ENCODE results near the gene TMEM150A. TPM values are rescaled to one million over a fixed set of nuclear protein-coding genes. Genes with fewer than 3 reads are reported as not detected.
A peak's percentile ranks its signal among the peaks of the same experiment; 100 is the strongest.

The TMEM150A gene
- total RNA-seq, 2 donors from 2014 or later = 23.1 to 24.4 TPM

DNA sequence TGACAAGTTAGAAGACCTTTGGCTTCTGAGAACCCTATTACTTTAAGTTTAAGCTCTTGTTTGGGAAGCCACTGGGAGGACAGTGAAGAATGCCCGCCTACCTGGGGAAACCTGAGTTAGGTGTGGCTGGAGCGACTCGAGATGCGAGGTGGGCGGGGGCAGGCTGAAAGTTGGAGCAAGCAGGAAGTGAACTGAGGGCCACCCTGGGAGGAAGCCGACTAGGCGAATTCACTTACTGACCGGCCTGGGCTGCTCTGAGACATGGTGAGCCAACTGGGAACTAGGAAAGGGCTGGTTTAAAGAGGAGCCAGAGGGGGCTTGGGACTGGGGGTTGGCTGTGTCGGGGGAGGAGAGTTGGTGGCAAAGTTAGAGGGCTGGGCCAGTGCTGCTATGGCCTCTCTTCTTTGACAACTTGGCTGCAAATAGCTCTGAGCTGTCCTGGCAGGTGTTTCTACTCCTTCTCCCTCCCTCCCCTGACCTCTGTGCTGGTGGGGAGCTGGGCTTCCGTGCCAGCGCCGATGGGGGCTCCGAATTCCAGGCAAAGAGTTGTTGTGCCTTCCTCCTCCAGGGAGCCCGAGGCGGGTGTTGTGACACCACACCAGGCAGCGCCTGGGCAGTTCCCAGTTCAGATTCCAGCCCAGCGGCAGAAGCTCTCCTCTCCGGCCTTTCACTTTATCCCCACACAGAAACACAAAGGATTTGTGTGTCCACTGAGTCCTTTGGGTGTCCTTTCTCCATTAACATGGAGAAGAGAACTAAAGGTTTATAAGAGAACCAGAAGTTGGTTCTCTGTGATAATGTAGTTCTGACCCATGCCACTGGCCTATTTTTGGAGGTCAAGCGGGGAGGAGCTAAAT, 24.9 kb downstream of the TMEM150A start, which contains the start of gene VAMP8:
TSS of gene VAMP8 (plus strand) at position 201 of the 857 bp plus-strand sequence. CDS start at position 262, 61 bp downstream.
- H3K4me1 ChIP-seq = peaks cover 29% of the 10 kb centered on the region
- intact Hi-C loops (cut with DNase I) = no loop called here

DNA sequence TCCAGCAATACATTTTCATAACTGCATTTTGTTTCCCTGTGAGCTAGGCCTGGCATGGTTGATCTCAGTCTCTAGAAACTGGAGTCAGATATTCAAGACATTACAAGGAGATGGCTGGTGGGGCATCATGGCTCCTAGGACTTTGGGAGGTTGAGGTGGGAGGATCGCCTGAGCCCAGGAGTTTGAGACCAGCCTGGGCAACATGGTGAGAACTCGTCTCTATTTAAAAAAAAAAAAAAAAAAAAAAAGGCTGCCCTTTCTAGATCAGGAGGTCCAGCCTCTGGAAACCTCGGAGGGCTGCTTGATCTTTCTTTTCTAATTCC, 25.5 kb downstream of the TMEM150A start:
- H3K4me1 ChIP-seq = peaks cover 29% of the 10 kb centered on the region
- H3K27me3 ChIP-seq = no peaks in the 10 kb centered on the region
- H3K4me3 ChIP-seq = no peak overlapping the region
- ATAC-seq = no peak
- H3K27ac ChIP-seq = peak overlapping the region; percentile 84 to 94 (median 86)
- no peaks in the 10 kb centered on the region for H3K9me3 ChIP-seq
- intact Hi-C loops (cut with DNase I) = no loop called here
- WGBS, 2 donors = 5 to 18% methylated on average over 3 of the region's 3 CpGs
- peaks cover 0 to 4% of the 10 kb centered on the region in 2 donors for H3K36me3 ChIP-seq (replicated peaks in 1 of 2; ENCODE audit: insufficient read depth in 1 of 2, low read depth in 2 of 2)
- TF ChIP-seq, protein P1, sequence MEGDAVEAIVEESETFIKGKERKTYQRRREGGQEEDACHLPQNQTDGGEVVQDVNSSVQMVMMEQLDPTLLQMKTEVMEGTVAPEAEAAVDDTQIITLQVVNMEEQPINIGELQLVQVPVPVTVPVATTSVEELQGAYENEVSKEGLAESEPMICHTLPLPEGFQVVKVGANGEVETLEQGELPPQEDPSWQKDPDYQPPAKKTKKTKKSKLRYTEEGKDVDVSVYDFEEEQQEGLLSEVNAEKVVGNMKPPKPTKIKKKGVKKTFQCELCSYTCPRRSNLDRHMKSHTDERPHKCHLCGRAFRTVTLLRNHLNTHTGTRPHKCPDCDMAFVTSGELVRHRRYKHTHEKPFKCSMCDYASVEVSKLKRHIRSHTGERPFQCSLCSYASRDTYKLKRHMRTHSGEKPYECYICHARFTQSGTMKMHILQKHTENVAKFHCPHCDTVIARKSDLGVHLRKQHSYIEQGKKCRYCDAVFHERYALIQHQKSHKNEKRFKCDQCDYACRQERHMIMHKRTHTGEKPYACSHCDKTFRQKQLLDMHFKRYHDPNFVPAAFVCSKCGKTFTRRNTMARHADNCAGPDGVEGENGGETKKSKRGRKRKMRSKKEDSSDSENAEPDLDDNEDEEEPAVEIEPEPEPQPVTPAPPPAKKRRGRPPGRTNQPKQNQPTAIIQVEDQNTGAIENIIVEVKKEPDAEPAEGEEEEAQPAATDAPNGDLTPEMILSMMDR (IDR thresholded peaks at IDR 0.05) = no peak
- no peak for TF ChIP-seq POLR2A (IDR thresholded peaks at IDR 0.05)
- DNase-seq = no peak

More for the DNA sequence above, 24.9 kb downstream of the TMEM150A start, which contains the start of gene VAMP8:
- H3K27me3 ChIP-seq = no peaks in the 10 kb centered on the region
- peak; percentile 88 for ATAC-seq
- peaks cover 0 to 4% of the 10 kb centered on the region in 2 donors for H3K36me3 ChIP-seq (replicated peaks in 1 of 2; ENCODE audit: insufficient read depth in 1 of 2, low read depth in 2 of 2)
- H3K4me3 ChIP-seq = peak within 1 kb of the TSS; percentile 41 to 53
- peak in 2 of 3 donors; percentile 55 to 68 for TF ChIP-seq POLR2A (IDR thresholded peaks at IDR 0.05)
- TF ChIP-seq, protein P1 (IDR thresholded peaks at IDR 0.05) = no peak
- DNase-seq = peak; percentile 83 to 90 (median 88)
- peak within 1 kb of the TSS; percentile 84 to 94 (median 86) for H3K27ac ChIP-seq
- H3K9me3 ChIP-seq = no peaks in the 10 kb centered on the region
- 5 to 8% methylated on average over 15 to 19 of the region's 19 CpGs for WGBS, 2 donors

DNA sequence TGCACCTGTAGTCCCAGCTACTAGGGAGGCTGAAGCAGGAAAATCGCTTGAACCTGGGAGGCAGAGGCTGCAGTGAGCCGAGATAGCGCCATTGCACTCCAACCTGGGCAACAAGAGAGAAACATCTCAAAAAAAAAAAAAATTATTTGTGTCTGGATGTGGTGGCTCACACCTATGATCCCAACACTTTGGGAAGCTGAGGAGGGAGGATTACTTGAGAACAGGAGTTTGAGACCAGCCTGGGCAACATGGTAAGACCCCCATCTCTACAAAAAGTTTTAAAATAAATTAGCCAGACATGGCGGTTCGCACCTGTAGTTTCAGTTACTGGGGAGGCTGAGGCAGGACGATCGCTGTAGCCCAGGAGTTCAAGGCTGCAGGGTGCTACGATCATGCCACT, 26.8 kb downstream of the TMEM150A start:
- WGBS, 2 donors = 70 to 80% methylated on average over 8 of the region's 8 CpGs
- ATAC-seq = no peak
- TF ChIP-seq, protein P1 (IDR thresholded peaks at IDR 0.05) = no peak
- TF ChIP-seq POLR2A (IDR thresholded peaks at IDR 0.05) = no peak
- H3K4me3 ChIP-seq = no peak overlapping the region
- H3K4me1 ChIP-seq = peaks cover 29% of the 10 kb centered on the region
- H3K27ac ChIP-seq = no peak overlapping the region
- no peaks in the 10 kb centered on the region for H3K27me3 ChIP-seq
- DNase-seq = no peak
- no peaks in the 10 kb centered on the region for H3K9me3 ChIP-seq
- no peaks in the 10 kb centered on the region for H3K36me3 ChIP-seq (replicated peaks in 1 of 2; ENCODE audit: insufficient read depth in 1 of 2, low read depth in 2 of 2)
- intact Hi-C loops (cut with DNase I) = no loop called here

DNA sequence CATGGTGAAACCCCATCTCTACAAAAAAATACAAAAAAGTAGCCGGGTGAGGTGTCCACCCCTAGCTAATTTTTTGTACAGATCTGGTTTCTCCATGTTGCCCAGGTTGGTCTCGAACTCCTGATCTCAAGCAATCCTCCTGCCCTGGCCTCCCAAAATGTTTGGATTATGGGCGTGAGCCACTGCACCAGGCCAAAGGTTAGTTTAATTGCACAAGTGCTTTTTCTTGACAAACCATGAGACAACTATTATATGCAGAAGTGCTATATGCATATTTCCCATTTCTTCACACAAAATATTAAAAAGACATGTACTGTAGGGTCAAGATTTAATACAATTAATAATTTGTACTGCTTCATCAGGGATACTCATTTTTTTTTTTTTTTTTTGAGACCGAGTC, 36.2 kb downstream of the TMEM150A start:
- 85% methylated on average over 4 of the region's 4 CpGs for WGBS, 2 donors
- ATAC-seq = no peak
- no peak overlapping the region for H3K27ac ChIP-seq
- TF ChIP-seq, protein P1 (IDR thresholded peaks at IDR 0.05) = no peak
- no peak for TF ChIP-seq POLR2A (IDR thresholded peaks at IDR 0.05)
- no peak overlapping the region for H3K4me3 ChIP-seq
- no peaks in the 10 kb centered on the region for H3K4me1 ChIP-seq
- DNase-seq = no peak
- H3K9me3 ChIP-seq = no peaks in the 10 kb centered on the region
- intact Hi-C loops (cut with DNase I) = no loop called here
- H3K27me3 ChIP-seq = no peaks in the 10 kb centered on the region
- no peaks in the 10 kb centered on the region for H3K36me3 ChIP-seq (replicated peaks in 1 of 2; ENCODE audit: insufficient read depth in 1 of 2, low read depth in 2 of 2)

Data from body of pancreas (tissue), 4 donors.